Panc1 (cell line): ENCODE measurements around the gene HIPK2. TPM values are rescaled to one million over a fixed set of nuclear protein-coding genes. Genes with fewer than 3 reads are reported as not detected.

Experiments used
- ATAC-seq: fragments of 200-7000 bp; cut with Tn5 transposase; 2 replicates; pipeline ENCODE4 v1.9.1; 2020; ENCODE audit warnings: mild to moderate bottlenecking, moderate library complexity
- BruUV-seq: library from RNA; stranded (reverse); fragments of 400-500 nt; replicated peaks from 2 replicates; lab custom pipeline; 2021; lab: Mats Ljungman, UMichigan
- CTCF ChIA-PET: fragments of 300-600 bp; sonication (Branson Sonifier 250); formaldehyde crosslinking; loops from one replicate; lab custom pipeline; 2022; ENCODE audit warnings: antibody characterized with exemption; lab: Charles Lee
- POLR2A ChIA-PET: fragments of 300-600 bp; sonication (Branson Sonifier 250); formaldehyde crosslinking; loops from one replicate; lab custom pipeline; 2022; ENCODE audit warnings: antibody characterized with exemption; lab: Charles Lee
- DNase-seq: peaks from one replicate; pipeline ENCODE4 v3.0.0-alpha.2; 2010; ENCODE audit warnings: low read depth, low spot score
- H3K27ac ChIP-seq: 2 replicates; pipeline ENCODE4 v1.5.1; 2011; ENCODE audit warnings: mild to moderate bottlenecking, low read length, inconsistent platforms
- H3K27me3 ChIP-seq: fragments of 200-500 bp; sonication (Bioruptor generic); 2 replicates; pipeline ENCODE4 v1.6.0; 2014; ENCODE audit warnings: low read length, inconsistent platforms; ENCODE audit not compliant: control insufficient read depth, insufficient read depth
- H3K36me3 ChIP-seq: fragments of 200-500 bp; sonication (Bioruptor generic); 2 replicates; pipeline ENCODE4 v1.5.1; 2014; ENCODE audit warnings: inconsistent platforms, mild to moderate bottlenecking, low read length, moderate library complexity; ENCODE audit not compliant: control insufficient read depth, insufficient read depth
- H3K4me1 ChIP-seq: 2 replicates; pipeline ENCODE4 v1.5.1; 2011; ENCODE audit warnings: inconsistent platforms, mild to moderate bottlenecking, low read length, moderate library complexity; ENCODE audit not compliant: control insufficient read depth, insufficient read depth
- H3K4me3 ChIP-seq, 2 experiments: 2 replicates each; pipeline ENCODE4 v1.5.1; 2011 to 2012; ENCODE audit warnings: low read depth in 2 of 2, low read length in 2 of 2, mild to moderate bottlenecking in 2 of 2, inconsistent platforms in 1 of 2, moderate library complexity in 1 of 2
- H3K9me3 ChIP-seq: fragments of 200-500 bp; sonication (Bioruptor generic); 2 replicates; pipeline ENCODE4 v1.5.1; 2014; ENCODE audit warnings: low read depth, mild to moderate bottlenecking, inconsistent platforms, low read length, moderate library complexity; ENCODE audit not compliant: control insufficient read depth, insufficient read depth
- POLR2AphosphoS5 ChIP-seq: IDR thresholded peaks from 2 replicates; pipeline ENCODE4 v1.6.1; 2012; ENCODE audit warnings: mild to moderate bottlenecking, low read depth, low read length, moderate library complexity
- REST ChIP-seq, 2 experiments: IDR thresholded peaks; 2 replicates each; pipeline ENCODE4 v1.6.1; 2011 to 2012; ENCODE audit warnings: low read depth in 2 of 2, control low read depth in 1 of 2, low read length in 1 of 2, mild to moderate bottlenecking in 1 of 2, moderate library complexity in 1 of 2; ENCODE audit not compliant: insufficient read depth in 1 of 2
- SIN3A ChIP-seq: IDR thresholded peaks from 2 replicates; pipeline ENCODE4 v1.6.1; 2012; ENCODE audit warnings: low read depth, mild to moderate bottlenecking, low read length, moderate library complexity, borderline replicate concordance; ENCODE audit not compliant: insufficient read depth
- TCF7L2 ChIP-seq: IDR thresholded peaks from 2 replicates; pipeline ENCODE4 v1.6.1; 2011; ENCODE audit warnings: mild to moderate bottlenecking, low read depth, low read length, inconsistent platforms
- in situ Hi-C: cut with HindIII; loops from 2 replicates; pipeline ENCODE4 v1.10.0; 2016; ENCODE audit warnings: low sequenced_read_pairs, low pct_unique_long_range_greater_than_20kb
- intact Hi-C: fragments of 100-400 bp; cut with micrococcal nuclease; formaldehyde crosslinking; loops from one replicate; pipeline ENCODE4 v1.10.0; 2022; ENCODE audit not compliant: unreplicated experiment
- total RNA-seq: library from RNA; stranded (reverse); gene quantifications from one replicate; pipeline ENCODE4 v1.2.1, GENCODE V29; 2021; ENCODE audit not compliant: unreplicated experiment
- TF ChIP-seq, protein P1 (sequence below): fragments of 450-650 bp; IDR thresholded peaks from 2 replicates; pipeline ENCODE4 v1.5.1; 2017; ENCODE audit warnings: mild to moderate bottlenecking

The HIPK2 gene
- total RNA-seq, 1 experiment from 2014 or later, result 34.1 TPM

- DNase-seq, result no peak
- Histone ChIP-seq H3K27ac (no peak overlapping the region), H3K27me3 (no peaks in the 10 kb centered on the region), H3K4me3 (no peak overlapping the region), H3K36me3 (no peaks in the 10 kb centered on the region), H3K4me1 (no peaks in the 10 kb centered on the region), H3K9me3 (no peaks in the 10 kb centered on the region)
- ChIA-PET POLR2A (interaction anchor here (0.6 kb wide), 1 partner anchor 364 kb away, joined by 5 read pairs; no protein-coding TSS in a partner anchor), CTCF (no interaction called here)
- BruUV-seq, result no TSS peak
- intact Hi-C loops, result no loop called here
- TF ChIP-seq SIN3A, result no peak
- TF ChIP-seq POLR2AphosphoS5, result no peak
- in situ Hi-C loops, result no loop called here
- no peak for ATAC-seq
Measured at GRCh38 chr7:139631520-139632031, 146.2 kb downstream of the HIPK2 start.

DNA sequence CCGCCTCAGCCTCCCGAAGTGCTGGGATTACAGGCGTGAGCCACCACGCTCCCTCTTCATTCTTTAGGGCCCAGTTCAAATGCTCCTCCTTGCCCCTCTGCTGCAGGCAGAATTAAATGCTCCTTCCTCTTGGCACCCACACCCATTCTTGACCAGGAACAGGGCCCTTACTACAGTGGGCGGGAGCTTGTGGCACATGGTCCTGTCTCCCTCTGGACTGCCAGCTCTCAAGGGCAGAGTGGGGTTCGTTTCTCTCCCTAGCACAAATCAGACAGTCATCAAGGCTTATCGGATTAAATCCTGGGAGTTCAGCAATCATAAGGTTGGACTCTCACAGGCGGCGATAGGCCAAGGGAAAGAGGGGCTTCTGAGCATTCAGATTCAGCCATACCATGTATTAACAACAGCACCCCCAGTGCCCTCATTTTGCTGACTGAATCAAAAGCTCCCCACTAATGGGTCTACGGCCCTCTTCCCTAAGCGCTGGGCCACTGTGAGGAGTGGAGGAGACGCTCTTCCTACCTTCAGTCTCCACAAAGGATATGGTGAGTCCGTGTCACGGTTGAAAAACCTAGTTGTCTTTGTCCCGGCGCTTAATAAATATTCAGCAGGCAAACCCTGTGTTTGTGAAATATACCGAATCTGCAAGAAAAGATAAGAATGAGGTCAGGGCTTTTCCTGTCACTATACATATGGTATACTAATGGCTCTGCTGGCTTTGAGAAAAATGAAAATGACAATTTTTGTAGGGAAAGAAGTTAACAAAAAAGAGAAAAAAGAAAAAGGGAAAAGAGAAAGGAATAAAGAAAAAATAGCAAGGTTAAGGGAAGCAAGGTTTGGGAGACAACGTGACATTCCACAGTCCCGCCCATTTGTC, 146.9 kb downstream of the HIPK2 start:
- Histone ChIP-seq H3K27me3 (no peaks in the 10 kb centered on the region), H3K9me3 (no peaks in the 10 kb centered on the region), H3K4me3 (no peak overlapping the region), H3K4me1 (no peaks in the 10 kb centered on the region), H3K36me3 (no peaks in the 10 kb centered on the region), H3K27ac (no peak overlapping the region)
- TF ChIP-seq, protein P1, sequence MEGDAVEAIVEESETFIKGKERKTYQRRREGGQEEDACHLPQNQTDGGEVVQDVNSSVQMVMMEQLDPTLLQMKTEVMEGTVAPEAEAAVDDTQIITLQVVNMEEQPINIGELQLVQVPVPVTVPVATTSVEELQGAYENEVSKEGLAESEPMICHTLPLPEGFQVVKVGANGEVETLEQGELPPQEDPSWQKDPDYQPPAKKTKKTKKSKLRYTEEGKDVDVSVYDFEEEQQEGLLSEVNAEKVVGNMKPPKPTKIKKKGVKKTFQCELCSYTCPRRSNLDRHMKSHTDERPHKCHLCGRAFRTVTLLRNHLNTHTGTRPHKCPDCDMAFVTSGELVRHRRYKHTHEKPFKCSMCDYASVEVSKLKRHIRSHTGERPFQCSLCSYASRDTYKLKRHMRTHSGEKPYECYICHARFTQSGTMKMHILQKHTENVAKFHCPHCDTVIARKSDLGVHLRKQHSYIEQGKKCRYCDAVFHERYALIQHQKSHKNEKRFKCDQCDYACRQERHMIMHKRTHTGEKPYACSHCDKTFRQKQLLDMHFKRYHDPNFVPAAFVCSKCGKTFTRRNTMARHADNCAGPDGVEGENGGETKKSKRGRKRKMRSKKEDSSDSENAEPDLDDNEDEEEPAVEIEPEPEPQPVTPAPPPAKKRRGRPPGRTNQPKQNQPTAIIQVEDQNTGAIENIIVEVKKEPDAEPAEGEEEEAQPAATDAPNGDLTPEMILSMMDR, result no peak
- TF ChIP-seq REST (IDR thresholded peaks at IDR 0.05; ENCODE audit: insufficient read depth in 1 of 2, low read depth in 2 of 2, low read length in 1 of 2) (no peak), TCF7L2 (no peak), SIN3A (no peak), POLR2AphosphoS5 (no peak)
- DNase-seq (no peak), ATAC-seq (no peak)
- ChIA-PET CTCF (no interaction called here), POLR2A (no interaction called here)
- in situ Hi-C loops (no loop called here), intact Hi-C loops (no loop called here)
- BruUV-seq, result no TSS peak
